GM21737 (cell line): ENCODE results near the gene ZNF594.
"Not testable (repeated sequence)": the region's sequence is repeated elsewhere in the genome, so short reads cannot be mapped to it uniquely, and the experiment has no call there.

Experiments
- ATAC-seq: cut with Tn5 transposase; IDR thresholded peaks from one replicate; pipeline ENCODE4 v1.9.1; 2021; ENCODE audit warnings: mild to moderate bottlenecking, moderate library complexity; ENCODE audit not compliant: unreplicated experiment

Gene ZNF594

GRCh38 chr17:5191541-5192417 is at the start of gene ZNF594:
Gene ZNF594, minus strand, starts transcription at chr17:5191868. Its CDS starts 7,612 bp downstream, at chr17:5184256.
- ATAC-seq = peak; percentile 97

- ATAC-seq = not testable (repeated sequence)
These were observed 48.1 kb upstream of the ZNF594 start for GRCh38 chr17:5239769-5240168.

DNA sequence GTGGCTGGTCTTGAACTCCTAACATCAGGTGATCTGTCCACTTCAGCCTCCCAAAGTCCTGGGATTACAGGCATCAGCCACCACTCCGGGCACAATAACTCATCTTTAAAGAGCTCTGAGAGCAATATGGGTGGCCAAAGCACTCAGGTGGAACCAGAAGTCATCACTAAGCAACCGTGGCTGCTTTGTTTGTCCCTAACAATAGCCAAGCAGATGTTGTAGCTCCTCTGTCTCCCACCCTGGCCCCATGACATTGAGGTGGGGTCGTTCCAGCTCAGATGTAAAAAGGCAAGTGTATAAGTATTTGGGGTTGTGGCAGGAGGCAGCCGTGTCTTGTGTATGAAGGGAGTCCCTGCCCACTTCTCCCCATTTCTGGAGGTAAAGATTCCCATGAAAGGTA is 46.7 kb upstream of the ZNF594 start:
- no peak for ATAC-seq

- ATAC-seq = peak; percentile 44
These were observed 45.9 kb upstream of the ZNF594 start for GRCh38 chr17:5237541-5238016.

DNA sequence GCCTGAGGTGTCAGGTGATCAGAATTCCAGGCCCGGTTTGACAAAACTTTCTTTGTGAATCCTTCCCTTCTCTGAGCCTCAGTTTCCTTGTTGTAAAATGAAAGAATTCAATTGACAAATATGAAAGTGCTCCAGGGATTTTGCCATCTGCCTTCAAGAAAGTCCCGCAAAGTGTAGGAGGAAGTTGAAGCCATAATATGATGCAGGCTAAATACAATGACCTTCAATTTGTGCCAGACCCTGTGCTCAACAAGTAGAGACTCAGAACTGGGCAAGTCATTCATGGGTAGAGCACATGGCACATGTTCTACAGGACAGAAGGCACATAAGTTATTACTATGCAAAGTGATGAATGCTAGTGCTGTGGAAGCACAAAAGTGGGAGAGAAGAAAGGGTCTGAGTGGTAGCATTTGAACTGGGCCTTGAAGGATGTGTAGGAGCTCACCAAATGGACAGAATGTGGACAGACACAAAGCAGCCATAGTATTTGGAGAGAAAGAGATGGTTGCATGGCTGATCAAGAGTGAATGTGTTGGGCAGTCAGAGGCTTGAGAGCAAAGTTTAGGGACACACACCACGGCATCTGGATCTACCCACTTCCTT is 45.4 kb upstream of the ZNF594 start:
- no peak for ATAC-seq

DNA sequence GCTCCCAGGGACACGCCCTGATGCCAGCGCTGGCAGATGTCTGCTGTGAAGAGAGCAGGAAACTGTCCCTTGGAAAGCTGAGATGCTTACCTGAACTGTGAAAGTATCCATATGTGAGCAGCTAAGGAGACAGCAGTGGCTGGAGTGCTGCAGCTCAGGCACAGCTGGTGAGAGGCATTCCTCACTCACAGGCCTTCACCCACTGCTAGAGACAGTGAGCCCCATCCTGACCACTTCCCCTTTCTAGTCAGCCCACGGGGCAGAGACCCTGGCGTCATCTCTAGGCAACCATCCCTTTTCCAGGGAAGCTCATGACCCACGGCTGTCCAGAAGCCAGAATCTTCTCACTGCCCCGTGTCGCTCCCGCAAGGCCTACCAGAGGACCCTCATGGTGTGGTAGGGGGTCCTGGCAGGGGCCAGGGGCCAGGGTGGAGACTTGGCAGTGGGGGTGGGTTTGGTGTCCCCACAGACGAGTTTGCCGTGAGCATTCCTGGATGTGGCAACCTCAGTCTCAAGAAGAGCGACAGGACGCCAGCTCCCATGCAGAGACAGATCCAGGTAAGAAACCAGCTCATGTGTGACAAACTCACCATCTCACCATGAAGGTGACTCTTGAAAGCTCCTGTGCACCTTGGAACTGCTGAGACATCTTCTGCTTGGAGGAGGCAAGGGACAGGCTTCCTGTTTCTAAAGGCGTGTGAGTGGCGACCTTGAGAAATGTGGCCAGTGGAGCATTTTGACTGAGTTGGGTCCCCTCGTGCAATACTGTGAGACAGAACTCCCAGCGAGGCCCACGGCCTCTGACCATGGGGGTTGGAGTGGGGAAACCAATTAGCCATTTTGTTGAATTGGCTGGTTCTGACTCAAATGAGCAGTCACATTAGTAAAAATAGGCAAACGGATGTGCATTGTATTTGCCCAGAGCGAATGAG is 43.2 kb upstream of the ZNF594 start, which contains the start of gene SCIMP:
Gene SCIMP (minus strand): TSS at position 216 of the 932 bp plus-strand sequence. CDS start 105 bp downstream, at position 111.
- peak; percentile 47 for ATAC-seq

DNA sequence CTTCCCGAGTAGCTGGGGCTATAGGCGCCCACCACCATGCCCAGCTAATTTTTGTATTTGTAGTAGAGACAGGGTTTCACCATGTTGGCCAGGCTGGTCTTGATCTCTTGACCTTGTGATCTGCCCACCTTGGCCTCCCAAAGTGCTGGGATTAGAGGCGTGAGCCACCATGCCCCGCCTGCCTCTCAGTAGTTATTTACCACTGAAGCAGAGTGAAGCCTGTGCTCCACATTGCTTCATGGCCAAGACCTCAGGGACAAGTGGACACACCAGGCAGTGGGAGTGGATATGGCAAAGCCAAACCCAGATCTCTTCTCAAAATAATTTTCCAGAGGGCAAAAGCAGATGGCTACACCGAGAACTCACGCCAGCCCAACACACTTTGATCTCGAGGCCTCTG is 41.8 kb upstream of the ZNF594 start:
- not testable (repeated sequence) for ATAC-seq

DNA sequence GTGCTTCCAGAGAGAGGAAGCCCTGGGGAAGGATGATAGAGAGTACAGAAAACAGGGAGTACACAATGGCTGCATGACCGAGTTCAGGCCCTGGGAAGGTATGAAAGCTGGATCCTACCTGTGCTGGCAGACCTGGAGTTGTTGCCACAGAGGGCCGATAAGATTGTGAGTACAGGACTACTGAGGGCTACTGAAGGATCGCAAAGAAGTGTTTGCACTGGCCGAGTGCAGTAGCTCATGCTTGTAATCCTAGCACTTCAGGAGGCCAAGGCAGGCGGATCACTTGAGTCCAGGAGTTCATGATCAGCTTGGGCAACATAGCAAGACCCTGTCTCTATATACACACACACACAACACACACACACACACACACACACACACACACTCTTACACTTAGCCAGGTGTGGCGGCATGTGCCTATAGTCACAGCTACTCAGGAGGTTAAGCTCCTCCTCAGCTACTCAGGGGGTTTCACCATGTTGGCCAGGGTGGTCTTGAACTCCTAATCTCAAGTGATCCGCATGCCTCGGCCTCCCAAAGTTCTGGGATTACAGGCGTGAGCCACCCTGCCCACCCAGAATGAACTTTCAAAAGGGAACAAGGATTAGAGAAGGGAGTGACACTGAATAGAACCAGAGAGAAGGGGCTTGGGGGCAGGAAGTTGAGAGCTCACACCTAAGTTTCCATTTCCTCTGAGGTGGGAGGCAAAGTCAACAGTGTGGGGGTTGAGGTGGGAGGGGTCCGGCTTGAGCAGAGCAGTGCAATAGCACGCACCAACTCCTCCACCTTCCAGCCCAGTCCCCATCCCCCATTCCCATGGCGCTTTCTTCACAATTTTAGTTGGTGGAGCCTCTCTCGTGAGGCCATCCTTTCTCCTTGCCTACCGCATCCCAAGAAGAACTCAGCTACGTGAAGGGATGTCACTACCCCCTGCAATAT is 35.5 kb upstream of the ZNF594 start:
- ATAC-seq = no peak

DNA sequence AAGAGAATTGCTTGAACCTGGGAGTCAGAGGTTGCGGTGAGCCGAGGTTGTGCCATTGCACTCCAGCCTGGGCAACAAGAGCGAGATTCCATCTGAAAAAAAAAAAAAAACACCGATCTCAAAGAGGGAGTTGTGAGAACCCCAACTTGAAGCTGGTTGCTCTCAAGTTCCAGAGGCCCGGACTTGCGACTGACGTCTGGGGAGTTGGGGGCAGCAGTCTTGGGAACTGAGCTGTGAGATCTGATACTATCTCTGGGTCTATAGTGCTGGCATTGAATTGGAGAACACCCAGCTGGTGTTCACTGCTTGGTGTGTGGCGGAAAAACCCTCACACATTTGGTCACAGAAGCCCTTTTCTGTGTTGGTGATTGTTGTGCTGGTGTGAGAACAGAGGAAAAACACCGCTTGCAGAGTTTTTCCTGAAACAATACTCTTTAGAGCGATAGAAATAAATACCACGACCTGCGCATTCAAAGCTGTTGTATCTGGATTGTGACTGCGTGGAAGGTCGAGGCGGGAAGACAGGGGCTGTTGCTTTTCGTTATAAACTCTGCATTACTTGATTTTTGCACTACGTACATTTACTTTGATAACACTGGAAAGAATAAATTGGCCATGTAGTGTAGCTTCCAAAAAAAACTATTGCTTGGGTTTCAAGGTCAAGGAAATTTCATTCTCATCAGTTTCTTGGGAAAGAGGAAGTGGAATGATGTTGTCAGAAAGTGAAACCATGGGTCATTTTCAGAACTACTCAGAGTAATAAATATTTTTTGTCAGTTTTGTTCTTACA is 34.2 kb upstream of the ZNF594 start:
- peak; percentile 31 for ATAC-seq

GRCh38 chr17:5221912-5222311 is 30.2 kb upstream of the ZNF594 start:
- ATAC-seq = not testable (repeated sequence)

GRCh38 chr17:5220074-5220473 is 28.4 kb upstream of the ZNF594 start:
- ATAC-seq = no peak

DNA sequence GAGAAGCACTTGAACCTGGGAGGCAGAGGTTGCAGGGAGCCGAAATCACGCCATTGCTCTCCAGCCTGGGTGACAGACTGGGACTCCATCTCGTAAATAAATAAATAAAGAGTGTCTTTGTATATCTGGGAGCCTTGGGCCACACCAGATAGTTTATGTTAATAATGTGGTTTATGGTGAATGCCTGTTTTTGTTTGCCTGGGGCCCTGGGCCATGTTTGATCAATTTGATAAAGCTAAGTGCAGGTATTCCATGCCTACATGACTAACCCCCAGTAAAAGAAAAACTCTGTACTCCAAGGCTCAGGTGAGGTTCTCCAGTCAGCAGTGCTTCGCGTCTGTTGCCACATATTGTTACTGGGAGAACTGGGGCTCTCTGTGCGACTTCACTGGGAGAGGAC is 27.9 kb upstream of the ZNF594 start:
- ATAC-seq = no peak

- ATAC-seq = not testable (repeated sequence)
These were observed 25.9 kb upstream of the ZNF594 start for GRCh38 chr17:5217562-5217961.

GRCh38 chr17:5211458-5211857 is 19.8 kb upstream of the ZNF594 start:
- no peak for ATAC-seq

GRCh38 chr17:5210614-5211252 is 19.1 kb upstream of the ZNF594 start:
- no peak for ATAC-seq

GRCh38 chr17:5210091-5210490 is 18.4 kb upstream of the ZNF594 start:
- ATAC-seq = no peak

DNA sequence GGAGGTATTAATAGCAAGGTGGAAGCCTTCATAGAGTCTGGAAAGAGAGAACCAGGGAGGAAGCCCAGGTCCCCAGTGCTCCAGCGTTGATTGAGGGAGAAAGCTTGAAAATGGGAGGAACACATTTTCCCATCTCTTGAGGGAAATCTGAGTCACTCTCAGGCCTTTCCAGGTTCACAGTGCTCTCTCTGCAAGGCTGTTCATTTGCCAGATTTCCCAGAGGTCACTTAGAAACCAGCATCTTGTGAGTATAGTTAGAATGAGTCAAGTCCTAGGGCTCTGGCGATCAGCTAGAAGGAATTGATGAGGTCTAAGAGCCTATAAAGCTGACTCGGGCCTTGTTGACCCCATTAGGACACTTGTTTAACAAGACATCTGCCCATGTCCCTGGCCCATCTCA is 17.7 kb upstream of the ZNF594 start:
- ATAC-seq = no peak

- ATAC-seq = no peak
These were observed 12.2 kb upstream of the ZNF594 start for GRCh38 chr17:5203908-5204294.
